H1 (cell line): Measurements from ENCODE around the gene CALD1. TPM values are rescaled to one million over a fixed set of nuclear protein-coding genes. Genes with fewer than 3 reads are reported as not detected.

ENCODE experiments used
- CTCF ChIA-PET: fragments of 300-600 bp; sonication (Branson Sonifier 250); formaldehyde crosslinking; loops from one replicate; lab custom pipeline; 2021; ENCODE audit not compliant: partially characterized antibody; lab: Charles Lee
- POLR2A ChIA-PET: fragments of 300-600 bp; sonication (Branson Sonifier 250); formaldehyde crosslinking; loops from one replicate; lab custom pipeline; 2021; ENCODE audit warnings: inconsistent platforms; ENCODE audit not compliant: partially characterized antibody; lab: Charles Lee
- DNase-seq, 2 experiments: peaks; one replicate each; pipeline versions ENCODE4 v3.0.0 to v3.0.0-alpha.2; 2010 to 2022; ENCODE audit warnings: low spot score in 2 of 2, low read depth in 1 of 2, mixed read lengths in 1 of 2
- FAIRE-seq: peaks from 2 replicates; lab custom pipeline; 2011; peaks lifted over from hg19 to GRCh38; lab: Jason Lieb, UNC
- H2AFZ ChIP-seq: 2 replicates; pipeline ENCODE4 v1.8.1; 2012; ENCODE audit warnings: low read length, inconsistent platforms
- H2AK5ac ChIP-seq: 2 replicates; pipeline ENCODE4 v1.6.1; 2013; ENCODE audit warnings: low read depth, low read length
- H2BK120ac ChIP-seq: replicated peaks from 2 replicates; pipeline ENCODE3; 2013; ENCODE audit warnings: low read depth, low read length, inconsistent platforms
- H2BK12ac ChIP-seq: 2 replicates; pipeline ENCODE4 v1.6.1; 2013; ENCODE audit warnings: low read depth, low read length
- H2BK15ac ChIP-seq: 2 replicates; pipeline ENCODE4 v1.6.1; 2013; ENCODE audit warnings: low read length
- H2BK20ac ChIP-seq: 2 replicates; pipeline ENCODE4 v1.6.1; 2013; ENCODE audit warnings: low read length
- H2BK5ac ChIP-seq: 2 replicates; pipeline ENCODE4 v1.6.1; 2013; ENCODE audit warnings: low read depth, low read length
- H3K14ac ChIP-seq: 2 replicates; pipeline ENCODE4 v1.6.1; 2013; ENCODE audit warnings: inconsistent platforms; ENCODE audit not compliant: insufficient read length
- H3K18ac ChIP-seq: 2 replicates; pipeline ENCODE4 v1.6.1; 2013; ENCODE audit warnings: low read length; ENCODE audit errors: extremely low read depth
- H3K23ac ChIP-seq: 2 replicates; pipeline ENCODE4 v1.6.1; 2013; ENCODE audit warnings: inconsistent platforms; ENCODE audit not compliant: insufficient read length
- H3K23me2 ChIP-seq: 2 replicates; pipeline ENCODE4 v1.6.1; 2013; ENCODE audit warnings: low read depth, low read length
- H3K27ac ChIP-seq: 2 replicates; pipeline ENCODE4 v1.6.1; 2011; ENCODE audit warnings: low read depth, low read length, inconsistent platforms
- H3K27me3 ChIP-seq, 4 experiments: replicated peaks in 1 of 4; 1 replicate in 1 of 4; 2 replicates in 3 of 4; pipeline versions ENCODE4 v1.6.1 to v1.8.1; 2011 to 2013; ENCODE audit warnings: low read length in 3 of 4, mild to moderate bottlenecking in 3 of 4, inconsistent platforms in 2 of 4, mixed read lengths in 2 of 4, moderate library complexity in 1 of 4; ENCODE audit not compliant: control insufficient read depth in 3 of 4, insufficient read depth in 3 of 4; ENCODE audit errors: extremely low read depth in 1 of 4
- H3K36me3 ChIP-seq, 4 experiments: 2 replicates each; pipeline versions ENCODE4 v1.6.1 to v1.8.1; 2011 to 2013; ENCODE audit warnings: mild to moderate bottlenecking in 4 of 4, low read length in 3 of 4, moderate library complexity in 2 of 4, control low read depth in 1 of 4, inconsistent platforms in 1 of 4; ENCODE audit not compliant: insufficient read depth in 4 of 4, control insufficient read depth in 2 of 4
- H3K4ac ChIP-seq: replicated peaks from 2 replicates; pipeline ENCODE3; 2013; ENCODE audit warnings: low read length, low read depth, mixed read lengths, inconsistent platforms; ENCODE audit not compliant: insufficient read length
- H3K4me1 ChIP-seq, 4 experiments: replicated peaks in 1 of 4; 1 replicate in 1 of 4; 2 replicates in 3 of 4; pipeline versions ENCODE4 v1.6.1 to v1.8.1; 2011 to 2013; ENCODE audit warnings: low read length in 3 of 4, inconsistent platforms in 2 of 4, mixed read lengths in 1 of 4; ENCODE audit not compliant: insufficient read depth in 4 of 4, control insufficient read depth in 3 of 4
- H3K4me2 ChIP-seq, 2 experiments: 2 replicates each; pipeline versions ENCODE4 v1.6.1 to v1.8.1; 2011 to 2013; ENCODE audit warnings: low read depth in 2 of 2, low read length in 2 of 2, control low read depth in 1 of 2, inconsistent platforms in 1 of 2, mild to moderate bottlenecking in 1 of 2; ENCODE audit not compliant: insufficient read depth in 1 of 2
- H3K4me3 ChIP-seq, 4 experiments: fragments of 200-600, 300-600 bp in 1 of 4; sonication (generic), shearing (Covaris generic), sonication (Bioruptor Twin) in 1 of 4; 2 replicates each; pipeline versions ENCODE4 v1.5.1 to v1.8.1; 2011 to 2016; ENCODE audit warnings: low read length in 4 of 4, low read depth in 3 of 4, control low read depth in 2 of 4, inconsistent platforms in 2 of 4, mild to moderate bottlenecking in 2 of 4, mixed read lengths in 1 of 4, moderate library complexity in 1 of 4; ENCODE audit not compliant: insufficient read depth in 2 of 4; ENCODE audit errors: extremely low read depth in 1 of 4
- H3K56ac ChIP-seq: replicated peaks from 2 replicates; pipeline ENCODE3; 2013; ENCODE audit warnings: low read depth, mild to moderate bottlenecking, mixed read lengths, low read length, inconsistent platforms; ENCODE audit not compliant: insufficient read length
- H3K79me1 ChIP-seq: 2 replicates; pipeline ENCODE4 v1.6.1; 2013; ENCODE audit warnings: low read depth, low read length, control low read depth
- H3K79me2 ChIP-seq, 2 experiments: 2 replicates each; pipeline versions ENCODE4 v1.6.1 to v1.8.1; 2012 to 2013; ENCODE audit warnings: low read length in 2 of 2, mild to moderate bottlenecking in 2 of 2, inconsistent platforms in 1 of 2; ENCODE audit not compliant: insufficient read depth in 2 of 2, control insufficient read depth in 1 of 2
- H3K9ac ChIP-seq, 4 experiments: replicated peaks in 1 of 4; 1 replicate in 1 of 4; 2 replicates in 3 of 4; pipeline versions ENCODE4 v1.6.1 to v1.8.1; 2011 to 2013; ENCODE audit warnings: low read depth in 3 of 4, low read length in 3 of 4, control low read depth in 2 of 4, mild to moderate bottlenecking in 2 of 4, moderate library complexity in 2 of 4, inconsistent platforms in 1 of 4; ENCODE audit errors: extremely low read depth in 1 of 4
- H3K9me3 ChIP-seq, 2 experiments: 2 replicates each; pipeline versions ENCODE4 v1.6.1 to v1.8.1; 2012 to 2013; ENCODE audit warnings: mild to moderate bottlenecking in 2 of 2, moderate library complexity in 2 of 2, control low read depth in 1 of 2, inconsistent platforms in 1 of 2, low read depth in 1 of 2, low read length in 1 of 2, mixed read lengths in 1 of 2; ENCODE audit not compliant: insufficient read depth in 2 of 2
- H4K20me1 ChIP-seq, 2 experiments: replicated peaks in 1 of 2; 2 replicates each; pipeline versions ENCODE3 to v1.8.1; 2011 to 2013; ENCODE audit warnings: inconsistent platforms in 2 of 2, low read length in 2 of 2, mild to moderate bottlenecking in 1 of 2; ENCODE audit not compliant: insufficient read depth in 2 of 2, control insufficient read depth in 1 of 2
- H4K5ac ChIP-seq: 2 replicates; pipeline ENCODE4 v1.6.1; 2013; ENCODE audit warnings: low read length, low read depth, mixed read lengths, inconsistent platforms; ENCODE audit not compliant: insufficient read length
- H4K8ac ChIP-seq: 2 replicates; pipeline ENCODE4 v1.8.0; 2013; ENCODE audit warnings: mild to moderate bottlenecking, moderate library complexity, low read length, inconsistent platforms; ENCODE audit not compliant: insufficient read depth; ENCODE audit errors: extremely low read depth
- H4K91ac ChIP-seq: replicated peaks from 2 replicates; pipeline ENCODE3; 2013; ENCODE audit warnings: low read length, mixed read lengths, inconsistent platforms; ENCODE audit not compliant: insufficient read length
- ATF3 ChIP-seq: IDR thresholded peaks from 2 replicates; pipeline ENCODE4 v1.6.1; 2011; ENCODE audit warnings: low read depth, mild to moderate bottlenecking, low read length; ENCODE audit not compliant: insufficient read depth
- EP300 ChIP-seq, 2 experiments: IDR thresholded peaks; 1 replicate in 1 of 2; 2 replicates in 1 of 2; pipeline ENCODE4 v1.6.1; 2011 to 2012; ENCODE audit warnings: low read depth in 2 of 2, low read length in 2 of 2, mild to moderate bottlenecking in 2 of 2, borderline replicate concordance in 1 of 2, inconsistent platforms in 1 of 2, moderate library complexity in 1 of 2
- RAD21 ChIP-seq, 2 experiments: IDR thresholded peaks in 1 of 2; conservative IDR thresholded peaks in 1 of 2; 2 replicates each; pipeline ENCODE4 v1.6.1; 2011; ENCODE audit warnings: low read depth in 2 of 2, low read length in 2 of 2, improper control_type of control experiment in 1 of 2, inconsistent platforms in 1 of 2, mild to moderate bottlenecking in 1 of 2, moderate library complexity in 1 of 2
- RNF2 ChIP-seq: fragments of 200-900, 300-1000 bp; sonication (generic); IDR thresholded peaks from 2 replicates; pipeline ENCODE4 v1.7.1; 2016; ENCODE audit warnings: borderline replicate concordance, low read depth, mild to moderate bottlenecking, antibody characterized with exemption, low read length; ENCODE audit not compliant: poor library complexity, severe bottlenecking; ENCODE audit errors: missing control alignments
- WGBS, 2 experiments: shearing (Covaris generic) in 1 of 2; methylation state at CpG; one replicate each; pipeline versions ENCODE4 v1.1.6 to v1.1.7; 2013 to 2015; ENCODE audit warnings: low lambda C conversion rate in 2 of 2, mixed read lengths in 2 of 2, inconsistent platforms in 1 of 2, low coverage in 1 of 2, missing lambda C conversion rate in 1 of 2; ENCODE audit not compliant: insufficient replicate concordance in 2 of 2, insufficient coverage in 1 of 2, insufficient read length in 1 of 2; ENCODE audit errors: extremely low coverage in 1 of 2, missing lambda C conversion rate in 1 of 2; 5-methylcytosine and 5-hydroxymethylcytosine counted together
- polyA plus RNA-seq, 7 experiments: library from polyadenylated mRNA; depleted of rRNA in 3 of 7; stranded (reverse) in 5 of 7; unstranded in 2 of 7; fragments of >200 nt in 5 of 7; fragments of 200-250 nt in 2 of 7; gene quantifications; 1 replicate in 5 of 7; 2 replicates in 1 of 7; 4 replicates in 1 of 7; pipeline versions ENCODE4 v1.2.1 to v1.2.3, GENCODE V29; 2011 to 2013; ENCODE audit warnings: missing spikeins in 2 of 7, mixed read lengths in 2 of 7
- total RNA-seq: library from RNA; stranded (reverse); fragmentation: NEBNext Ultra II Directional; extraction: Animal tissue kit (Norgen Biotek cat#: 25700); gene quantifications from 2 replicates; pipeline ENCODE4 v1.2.1, GENCODE V29; 2021

CALD1 gene
- total and polyA plus RNA-seq, 2 of the 8 experiments (the other 6 are each of a cell fraction or from before 2014, with no cell fraction given): 34.3 to 177 TPM

DNA sequence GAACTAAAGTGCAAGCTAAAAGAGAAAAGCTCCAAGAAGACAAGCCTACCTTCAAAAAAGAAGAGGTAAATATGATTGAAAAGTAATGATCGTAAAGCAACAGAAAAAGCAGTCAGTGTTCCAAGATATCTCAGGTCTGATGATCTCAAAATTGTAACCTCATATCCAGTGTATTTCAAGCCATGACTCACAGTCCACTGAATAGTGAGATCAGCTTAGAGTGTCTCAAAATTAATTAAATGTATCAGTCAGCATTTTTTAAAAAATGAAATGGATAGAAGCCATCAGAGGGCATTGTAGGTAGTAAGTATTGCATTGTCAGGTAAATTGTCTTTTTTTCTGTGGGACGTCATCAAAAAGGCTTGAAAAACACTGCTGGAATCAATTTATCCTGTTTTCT is 156.3 kb downstream of the CALD1 start:
- Histone ChIP-seq H2BK5ac (no peak overlapping the region), H4K91ac (no peak overlapping the region), H4K20me1 (no peaks in the 10 kb centered on the region), H2AFZ (no peak overlapping the region), H3K4me1 (no peaks in the 10 kb centered on the region), H3K79me1 (no peaks in the 10 kb centered on the region), H3K14ac (no peak overlapping the region), H3K23ac (no peak overlapping the region), H3K9me3 (no peaks in the 10 kb centered on the region), H2BK15ac (no peak overlapping the region), H4K8ac (no peak overlapping the region), H2BK20ac (no peak overlapping the region), H3K18ac (no peak overlapping the region), H3K9ac (no peak overlapping the region), H4K5ac (no peak overlapping the region), H2BK120ac (no peak overlapping the region), H3K4ac (no peak overlapping the region), H3K79me2 (no peaks in the 10 kb centered on the region), H3K36me3 (peaks cover 0 to 24% (median 8%) of the 10 kb centered on the region in 4 experiments; a peak in 6 of 8 replicates), H3K4me3 (no peak overlapping the region), H3K23me2 (no peaks in the 10 kb centered on the region), H3K27me3 (no peaks in the 10 kb centered on the region), H3K4me2 (no peak overlapping the region), H3K56ac (no peak overlapping the region), H2BK12ac (no peak overlapping the region), H2AK5ac (no peak overlapping the region), H3K27ac (no peak overlapping the region)
- WGBS, 2 experiments: 90% methylated on average over 2 of the region's 2 CpGs; no CpG with 5 or more reads in 1 of the 2 experiments
- TF ChIP-seq ATF3 (no peak), RNF2 (no peak), RAD21 (IDR thresholded peaks at IDR 0.05 in 1 of 2, conservative IDR thresholded peaks at IDR 0.05 in 1 of 2; ENCODE audit: low read depth in 2 of 2, low read length in 2 of 2) (no peak), EP300 (IDR thresholded peaks at IDR 0.05; ENCODE audit: borderline replicate concordance in 1 of 2, low read depth in 2 of 2, low read length in 2 of 2) (no peak)
- FAIRE-seq (no peak), DNase-seq (no peak)
- CTCF ChIA-PET: no interaction called here
- POLR2A ChIA-PET: no interaction called here
